G401 (cell line): ENCODE results near the gene ALDOC. TPM values are rescaled to one million over a fixed set of nuclear protein-coding genes. Genes with fewer than 3 reads are reported as not detected.
A peak's percentile ranks its signal among the peaks of the same experiment; 100 is the strongest.

Source experiments
- DNase-seq: peaks from one replicate; pipeline ENCODE4 v3.0.0-alpha.2; 2015; ENCODE audit warnings: low spot score
- in situ Hi-C: cut with HindIII; loops from 2 replicates; pipeline ENCODE4 v1.10.0; 2016; ENCODE audit warnings: low sequenced_read_pairs, mixed read lengths
- total RNA-seq: library from RNA; depleted of rRNA; stranded (reverse); fragments of >200 nt; shearing (Covaris generic); gene quantifications from 2 replicates; pipeline ENCODE4 v1.2.3, GENCODE V29; 2014

ALDOC gene
- total RNA-seq, 1 experiment from 2014 or later: 49.8 TPM

DNA sequence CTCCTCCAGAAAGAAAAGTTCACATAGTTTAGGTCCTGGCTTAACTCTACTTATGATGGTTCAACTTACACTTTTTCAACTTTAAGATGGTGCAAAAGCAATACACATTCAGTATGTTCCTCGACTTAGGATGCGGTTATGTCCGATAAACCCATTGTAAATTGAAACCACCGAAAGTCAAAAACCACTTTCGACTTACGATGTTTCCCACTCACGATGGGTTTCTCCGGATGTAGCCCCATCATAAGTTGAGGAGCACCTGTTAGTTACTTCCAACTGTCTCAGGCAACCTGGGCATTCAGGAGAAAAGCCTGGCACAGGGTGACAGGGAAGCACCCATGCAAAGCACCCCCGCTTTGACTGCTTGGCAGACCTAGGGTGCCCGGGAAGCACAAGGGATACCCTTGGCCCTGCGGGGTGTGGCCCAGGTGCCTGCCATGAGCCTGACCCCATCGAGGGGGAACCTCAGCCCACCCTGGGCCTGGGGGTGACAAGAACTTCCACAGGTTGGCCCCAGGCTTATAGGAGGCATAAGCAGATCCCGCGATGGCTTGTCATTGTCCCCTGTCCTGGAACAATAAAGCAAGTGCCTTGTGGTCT is 38.3 kb downstream of the ALDOC start:
- in situ Hi-C loops: no loop called here
- no peak for DNase-seq

DNA sequence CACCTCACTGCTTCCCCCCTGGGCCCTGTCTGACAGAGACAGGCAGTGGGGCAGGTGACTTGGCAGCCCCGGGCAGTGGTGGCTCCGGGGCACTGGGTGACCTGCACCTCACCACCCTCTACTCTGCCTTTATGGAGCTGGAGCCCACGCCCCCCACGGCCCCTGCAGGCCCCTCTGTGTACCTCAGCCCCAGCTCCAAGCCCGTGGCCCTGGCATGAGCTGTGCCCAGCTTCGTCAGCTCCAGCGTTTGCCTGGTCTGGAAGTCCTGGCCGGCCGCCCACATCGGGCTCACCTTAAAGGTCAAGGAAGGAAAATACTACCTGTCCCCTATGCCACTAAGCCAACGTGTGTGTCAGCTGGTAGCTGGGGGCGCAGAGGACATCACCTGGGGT is 39.5 kb downstream of the ALDOC start:
- no peak for DNase-seq
- in situ Hi-C loops: no loop called here

DNA sequence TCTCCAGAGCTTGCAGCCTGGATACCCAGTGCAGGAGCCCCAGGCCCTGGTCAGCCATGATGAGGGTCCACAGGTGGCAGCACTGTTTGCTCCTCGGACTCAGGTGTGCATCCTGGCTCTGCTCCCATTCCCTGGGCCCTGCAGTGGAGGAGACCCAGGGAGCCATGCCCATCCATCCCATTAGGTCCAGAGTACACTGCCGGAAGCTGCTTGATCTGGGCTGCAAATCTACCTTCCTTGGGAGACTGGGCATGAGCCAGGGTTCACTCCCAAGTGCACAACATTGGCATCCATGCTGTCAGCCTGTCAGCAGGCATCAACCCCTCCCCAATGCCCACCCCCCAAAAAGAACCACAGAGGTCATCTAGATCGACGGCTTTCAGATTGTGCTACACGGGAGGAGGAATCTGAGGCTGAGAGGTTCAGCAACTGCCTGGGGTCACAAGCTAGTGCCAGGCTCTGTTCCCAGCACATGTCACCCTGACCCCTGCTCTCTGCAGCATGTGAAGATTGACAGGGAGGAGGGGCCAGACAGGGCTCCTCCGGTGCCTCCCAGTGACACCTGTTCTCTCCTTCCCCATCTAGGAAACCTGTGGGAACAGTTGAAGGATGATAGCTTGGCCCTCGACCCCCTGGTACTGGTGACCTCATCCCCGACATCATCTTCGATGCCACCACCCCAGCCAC is 40.0 kb downstream of the ALDOC start:
- in situ Hi-C loops: no loop called here
- DNase-seq: no peak

DNA sequence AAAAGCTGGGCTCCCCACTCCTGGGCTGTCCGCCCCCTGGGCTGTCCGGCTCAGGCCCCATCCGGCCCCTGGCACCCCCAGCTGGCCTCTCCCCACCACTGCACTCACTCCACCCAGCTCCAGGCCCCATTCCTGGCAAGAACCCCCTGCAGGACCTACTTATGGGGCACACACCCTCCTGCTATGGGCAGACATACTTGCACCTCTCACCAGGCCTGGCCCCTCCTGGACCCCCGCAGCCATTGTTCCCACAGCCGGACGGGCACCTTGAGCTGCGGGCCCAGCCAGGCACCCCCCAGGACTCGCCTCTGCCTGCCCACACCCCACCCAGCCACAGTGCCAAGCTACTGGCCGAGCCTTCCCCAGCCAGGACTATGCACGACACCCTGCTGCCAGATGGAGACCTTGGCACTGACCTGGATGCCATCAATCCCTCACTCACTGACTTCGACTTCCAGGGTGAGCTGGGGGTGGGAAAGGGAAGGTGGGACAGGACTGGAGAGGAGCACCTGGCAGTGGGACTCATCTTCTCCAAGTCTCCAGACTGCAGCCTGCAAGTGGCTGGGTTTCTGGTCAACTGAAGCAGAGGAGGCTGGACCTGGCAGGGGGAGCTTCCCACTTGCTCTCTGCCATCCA is 41.8 kb downstream of the ALDOC start:
- DNase-seq: no peak
- in situ Hi-C loops: no loop called here

DNA sequence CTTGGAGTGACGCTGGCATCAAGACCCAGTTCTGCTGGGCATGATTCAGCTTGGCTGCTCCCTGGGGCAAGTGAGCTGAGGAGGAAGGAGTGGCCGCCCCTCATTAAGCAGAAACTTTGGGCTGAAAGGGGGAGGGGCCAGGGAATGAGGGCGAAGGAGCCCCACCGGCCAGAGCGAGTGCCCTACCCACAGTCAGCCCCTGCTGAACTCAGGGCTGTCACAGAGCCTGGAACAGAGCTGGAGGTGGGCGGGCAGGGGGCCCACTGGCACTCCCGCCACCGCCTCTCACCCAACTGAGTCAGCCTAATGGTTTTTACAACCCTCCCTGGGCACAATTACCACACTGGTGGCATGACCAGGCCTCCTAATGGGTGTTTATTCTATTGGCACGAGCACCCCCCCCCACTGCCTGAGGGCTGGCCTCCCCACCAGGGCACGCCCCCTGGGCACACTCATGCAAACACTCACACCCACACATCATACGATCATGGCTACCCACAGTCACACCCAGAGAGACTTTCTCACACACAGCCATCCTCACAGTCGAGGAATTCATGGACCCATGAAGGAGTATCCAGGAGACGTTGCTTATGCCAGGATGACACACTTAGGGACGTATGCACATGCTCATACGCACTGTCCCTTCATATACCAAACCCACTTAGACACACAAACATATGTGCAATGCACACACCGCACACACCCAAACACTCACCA is 43.4 kb downstream of the ALDOC start:
- in situ Hi-C loops: no loop called here
- no peak for DNase-seq

DNA sequence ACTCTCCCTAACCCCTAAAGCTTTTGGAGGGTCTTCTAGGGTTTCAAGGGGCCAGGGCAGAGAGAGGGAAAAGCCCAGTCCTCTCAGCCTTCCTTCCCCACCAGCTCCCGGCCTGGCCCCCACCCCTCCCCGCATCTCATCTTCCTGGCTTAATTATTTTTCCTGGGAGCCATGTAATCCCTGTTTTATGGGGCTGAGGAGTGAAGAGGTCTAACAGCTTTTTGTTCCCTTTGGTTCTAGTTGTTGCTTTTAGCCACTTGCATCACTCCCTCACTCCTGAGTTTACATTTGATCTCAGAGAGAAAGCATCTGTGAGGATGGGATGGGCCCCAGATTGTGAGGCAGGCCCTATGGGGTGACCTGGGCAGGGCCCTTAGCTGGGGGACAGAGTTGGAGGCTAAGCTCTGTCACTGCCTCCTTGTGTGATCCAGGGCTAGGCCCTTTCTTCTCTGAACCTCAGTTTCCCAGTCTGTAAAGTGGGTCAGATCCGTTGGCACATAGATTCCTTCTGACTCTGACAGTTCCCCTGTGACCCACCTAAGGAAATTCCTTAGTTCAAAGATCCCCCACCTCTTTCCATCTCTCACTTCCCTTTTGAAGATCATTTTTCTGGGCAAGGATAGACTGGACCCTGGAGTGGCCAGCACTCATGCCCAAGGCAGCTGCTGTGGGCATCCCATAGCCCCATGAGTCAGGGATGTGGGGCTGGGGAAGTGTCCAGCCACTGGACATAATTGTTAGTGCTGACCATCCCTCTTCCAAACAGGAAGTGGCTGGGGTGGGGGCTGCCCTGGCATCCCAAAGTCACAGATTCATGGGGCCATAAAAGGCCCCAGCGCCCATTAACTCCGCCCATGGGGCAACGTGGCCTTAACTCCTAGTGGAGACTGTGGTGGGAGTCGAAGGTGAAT is 44.4 kb downstream of the ALDOC start:
- no peak for DNase-seq
- in situ Hi-C loops: no loop called here

DNA sequence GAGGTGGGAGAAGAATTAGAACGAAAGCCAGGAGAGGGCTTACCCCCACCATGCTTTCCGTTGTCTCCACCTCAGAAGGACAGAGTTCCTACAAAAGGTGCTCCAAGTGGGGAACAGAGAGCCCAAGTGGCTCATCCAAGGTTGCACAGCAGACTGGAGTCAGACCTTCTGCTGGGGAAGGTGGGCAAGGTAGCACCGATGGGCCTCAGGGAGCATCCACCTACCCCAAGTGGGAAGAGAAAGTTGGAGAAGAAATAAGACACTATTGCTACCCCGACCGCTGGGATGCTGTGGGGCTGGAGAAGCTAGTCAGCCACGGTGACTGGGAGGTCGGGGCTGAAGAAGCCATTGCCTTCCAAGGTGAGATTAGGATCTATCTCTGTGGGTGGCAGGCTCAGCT is 45.8 kb downstream of the ALDOC start:
- in situ Hi-C loops: no loop called here

DNA sequence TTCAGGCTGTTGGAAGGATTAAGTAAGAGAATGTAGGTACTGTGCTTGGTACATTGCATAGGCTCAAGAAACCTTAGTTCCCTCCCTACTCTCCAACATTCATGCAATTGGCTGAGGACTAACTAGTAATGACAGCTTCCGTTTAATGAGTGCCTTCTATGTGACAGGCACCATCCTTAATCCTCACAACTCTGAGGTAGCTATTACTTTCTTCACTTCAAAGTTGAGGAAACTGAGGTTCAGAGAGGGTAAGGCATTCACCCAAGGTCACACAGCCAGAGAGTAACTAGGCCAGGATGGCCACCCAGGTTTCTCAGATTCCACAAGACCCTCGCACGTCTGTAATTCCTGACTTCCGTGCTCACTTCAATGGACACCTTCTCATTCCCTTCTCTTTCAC is 46.4 kb downstream of the ALDOC start:
- in situ Hi-C loops: no loop called here

More for the DNA sequence above, 45.8 kb downstream of the ALDOC start:
- DNase-seq: no peak

DNA sequence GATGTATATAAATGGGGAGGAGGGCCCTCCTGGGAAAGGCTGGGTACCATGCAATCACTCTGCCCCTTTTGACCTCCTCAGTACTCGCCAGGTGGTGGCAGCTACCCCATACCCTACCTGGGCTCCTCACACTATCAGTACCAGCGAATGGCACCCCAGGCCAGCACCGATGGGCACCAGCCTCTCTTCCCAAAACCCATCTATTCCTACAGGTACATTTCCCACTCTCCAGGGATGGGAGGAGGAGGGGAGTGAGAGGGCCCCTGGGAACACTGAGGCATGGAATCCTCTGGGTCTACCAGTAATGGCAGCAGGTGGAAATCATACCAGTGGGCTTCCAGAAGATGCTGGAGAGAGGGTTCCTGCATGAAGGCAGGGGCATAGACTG is 47.7 kb downstream of the ALDOC start:
- in situ Hi-C loops: no loop called here
- DNase-seq: no peak

More for the DNA sequence above, 46.4 kb downstream of the ALDOC start:
- no peak for DNase-seq

DNA sequence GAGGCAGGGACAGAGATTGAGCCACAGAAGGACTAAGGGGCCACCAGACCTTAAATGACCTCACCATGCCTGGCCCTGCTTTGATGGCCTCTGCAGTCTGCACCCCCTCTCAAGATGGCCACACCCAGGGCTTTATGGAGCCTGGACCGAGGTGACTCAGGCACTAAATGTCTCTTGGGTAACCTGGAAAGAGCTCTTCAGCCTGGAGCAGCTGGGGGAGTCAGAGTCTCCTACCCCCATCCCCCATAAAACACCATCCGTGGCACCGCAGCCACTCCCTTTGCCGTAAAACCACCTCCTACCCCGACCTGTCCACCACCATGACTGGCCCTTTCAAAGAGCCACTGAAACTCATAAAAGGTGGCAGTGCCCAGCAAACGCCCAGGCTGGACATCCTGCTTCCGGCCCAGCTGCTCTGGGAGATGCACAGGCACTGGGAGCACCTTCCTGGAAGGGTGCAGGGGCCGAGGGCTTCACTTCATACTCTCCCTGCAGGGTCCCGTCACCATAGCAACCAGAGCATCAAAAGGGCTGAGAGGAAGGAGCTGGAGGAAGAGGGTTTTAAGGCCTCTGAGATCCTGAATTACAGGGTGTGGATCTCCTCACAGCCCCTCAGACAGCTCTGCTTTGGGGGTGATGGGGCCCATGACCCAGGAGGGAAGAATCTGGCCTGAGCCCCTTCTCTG is 48.2 kb downstream of the ALDOC start:
- DNase-seq: no peak
- in situ Hi-C loops: no loop called here

DNA sequence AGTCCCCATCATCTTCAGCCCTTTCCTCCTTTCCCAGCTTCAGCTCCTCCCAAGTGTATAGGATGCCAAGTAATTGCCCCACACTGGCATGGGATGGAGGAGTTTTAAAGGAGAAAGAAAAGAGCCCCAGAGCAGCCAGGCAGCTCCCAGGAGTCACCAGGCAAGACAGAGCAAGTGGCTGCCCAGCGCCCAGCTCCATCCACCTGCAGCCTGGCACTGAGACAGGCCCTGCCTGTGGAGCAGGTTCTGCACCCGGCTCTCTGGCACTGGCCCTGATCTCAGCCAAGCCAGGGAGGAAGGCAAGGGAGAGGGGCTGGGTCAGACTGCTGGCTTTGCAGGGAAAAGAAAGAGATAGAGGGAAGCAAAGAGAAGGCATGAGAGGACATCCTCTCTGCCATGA is 48.8 kb downstream of the ALDOC start:
- in situ Hi-C loops: no loop called here
- DNase-seq: peak; percentile 21

DNA sequence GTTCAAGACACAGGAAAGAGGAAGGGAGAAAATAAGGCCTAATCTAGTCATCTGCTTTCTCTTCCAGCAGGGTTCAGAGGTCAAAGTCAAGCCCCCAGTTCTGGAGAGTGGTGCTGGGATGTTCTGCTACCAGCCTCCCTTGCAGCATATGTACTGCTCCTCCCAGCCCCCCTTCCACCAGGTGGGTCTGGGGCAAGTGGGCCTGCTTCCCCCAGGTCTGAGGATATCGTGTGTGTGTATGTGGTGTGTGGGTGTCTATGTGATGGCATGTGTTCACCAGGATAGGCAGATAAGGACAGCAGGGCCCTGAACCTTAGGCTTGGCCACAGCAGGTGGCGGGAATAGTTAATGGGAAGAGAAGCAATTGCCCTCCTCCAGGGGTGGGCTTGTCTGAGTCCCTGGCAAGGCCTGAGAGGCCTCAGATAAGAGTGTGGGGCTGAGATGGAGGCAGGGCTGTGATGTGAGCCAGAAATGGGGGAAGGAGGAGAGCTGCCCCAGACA is 49.5 kb downstream of the ALDOC start:
- in situ Hi-C loops: no loop called here
- no peak for DNase-seq

DNA sequence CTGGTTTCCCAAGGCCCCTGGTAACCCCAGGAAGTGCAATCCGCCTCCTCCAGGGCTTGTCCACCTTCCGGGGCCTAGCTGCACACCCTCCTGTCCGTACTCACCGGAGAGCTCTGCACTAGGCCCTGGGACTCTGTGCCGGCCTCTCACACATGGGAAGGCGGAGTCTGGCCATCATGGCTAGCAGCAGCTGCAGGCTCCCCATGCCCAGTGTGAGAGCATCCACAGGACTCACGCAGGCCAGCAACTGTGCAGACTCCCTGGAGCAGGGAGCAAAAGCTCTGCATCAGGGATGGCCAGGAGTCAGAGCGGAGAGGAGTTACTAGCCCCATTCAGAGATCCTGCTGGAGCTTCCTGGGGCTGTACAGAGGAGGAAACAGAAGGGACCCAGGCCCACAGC is 50.3 kb downstream of the ALDOC start:
- in situ Hi-C loops: no loop called here
- DNase-seq: no peak

DNA sequence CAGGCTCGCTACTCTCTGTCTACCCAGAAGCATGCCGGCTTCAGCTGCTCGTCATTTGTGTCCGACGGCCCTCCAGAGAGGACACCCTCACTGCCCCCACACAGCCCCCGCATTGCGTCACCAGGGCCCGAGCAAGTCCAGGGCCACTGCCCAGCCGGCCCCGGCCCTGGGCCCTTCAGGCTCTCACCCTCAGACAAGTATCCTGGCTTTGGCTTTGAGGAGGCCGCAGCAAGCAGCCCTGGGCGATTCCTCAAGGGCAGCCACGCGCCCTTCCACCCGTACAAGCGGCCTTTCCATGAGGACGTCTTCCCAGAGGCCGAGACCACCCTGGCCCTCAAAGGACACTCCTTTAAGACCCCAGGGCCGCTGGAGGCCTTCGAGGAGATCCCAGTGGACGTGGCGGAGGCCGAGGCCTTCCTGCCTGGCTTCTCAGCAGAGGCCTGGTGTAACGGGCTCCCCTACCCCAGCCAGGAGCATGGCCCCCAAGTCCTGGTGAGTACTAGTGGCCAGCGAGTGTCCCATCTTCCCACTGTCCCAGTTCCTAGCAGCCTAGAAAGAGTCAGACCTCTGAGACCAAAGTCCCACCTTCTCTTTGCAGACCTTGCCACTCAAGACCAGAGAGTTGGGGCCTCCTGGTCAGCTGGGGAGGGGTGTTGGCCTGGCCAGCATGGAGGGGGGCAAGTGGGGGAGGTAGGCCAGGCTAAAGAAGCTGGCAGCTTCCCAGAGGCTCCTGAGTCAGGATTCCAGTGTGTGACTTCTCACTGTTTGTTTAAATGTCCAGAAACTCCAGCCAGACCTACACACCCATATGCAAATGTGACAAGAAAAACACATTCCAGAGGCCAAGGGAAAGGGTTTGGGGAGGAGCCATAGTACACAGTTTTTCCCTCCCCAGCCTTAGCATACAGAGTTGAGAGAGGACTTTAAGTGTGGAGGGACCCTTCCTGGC is 51.9 kb downstream of the ALDOC start:
- no peak for DNase-seq
- in situ Hi-C loops: no loop called here

DNA sequence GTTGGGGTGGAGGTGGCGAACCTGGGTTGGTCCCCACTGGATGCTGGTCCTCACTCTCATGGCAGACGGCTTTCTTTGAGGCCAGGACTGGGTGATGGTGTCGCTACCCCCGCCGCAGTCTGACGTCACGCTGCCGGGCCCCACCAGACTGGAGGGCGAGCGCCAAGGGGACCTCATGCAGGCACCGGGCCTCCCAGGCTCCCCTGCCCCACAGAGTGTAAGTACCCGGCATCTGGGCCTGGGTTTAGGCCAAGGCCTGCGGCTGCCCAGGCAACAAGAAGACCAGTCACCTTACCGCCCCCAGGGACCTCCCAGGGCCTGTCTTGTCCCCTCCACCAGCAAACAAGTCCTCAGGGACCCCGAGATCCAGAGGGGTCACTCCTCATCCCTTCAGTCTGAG is 52.8 kb downstream of the ALDOC start:
- in situ Hi-C loops: no loop called here
- DNase-seq: no peak

DNA sequence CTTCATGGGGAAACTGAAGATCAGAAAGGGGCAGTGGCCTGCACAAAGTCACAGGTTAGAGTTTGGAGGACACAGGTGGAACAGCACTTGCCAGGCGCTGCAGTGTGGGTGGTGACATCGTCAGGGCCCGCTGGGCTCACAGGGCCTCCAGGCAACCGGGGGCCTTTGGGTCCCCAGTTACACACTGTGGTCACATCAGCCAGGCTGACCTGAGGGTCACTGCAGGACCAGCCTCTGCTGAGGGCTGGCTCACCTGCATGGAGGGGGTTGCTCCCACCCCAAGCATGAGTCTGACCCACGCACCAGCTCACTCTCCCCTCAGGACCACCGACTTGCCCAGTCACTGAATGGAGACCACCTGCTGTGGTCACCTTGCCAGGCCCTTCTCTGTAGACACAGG is 53.5 kb downstream of the ALDOC start:
- DNase-seq: no peak
- in situ Hi-C loops: no loop called here
